Measurements from ENCODE around the gene UBTD2. TPM values are rescaled to one million over a fixed set of nuclear protein-coding genes. Genes with fewer than 3 reads are reported as not detected.

UBTD2 gene
- polyA plus RNA-seq, 1 donor (not counting 4 experiments of a cell fraction or from before 2014, with no cell fraction given), result 16.2 TPM

- no peak for FAIRE-seq
- no peaks in the 10 kb centered on the region for H3K9me1 ChIP-seq (ENCODE audit: control insufficient read depth, extremely low read depth, insufficient read depth, low read length)
- H3K4me3 ChIP-seq (ENCODE audit: control insufficient read depth in 2 of 3, extremely low read depth in 1 of 3, insufficient read depth in 2 of 3, low read depth in 1 of 3, low read length in 3 of 3), result no peak overlapping the region
- peaks cover 10 to 11% of the 10 kb centered on the region in 2 experiments for H3K36me3 ChIP-seq (ENCODE audit: control insufficient read depth in 2 of 2, extremely low read depth in 1 of 2, insufficient read depth in 2 of 2, low read length in 2 of 2)
- TF ChIP-seq CTCF (optimal IDR thresholded peaks at IDR 0.05 in 1 of 3, IDR thresholded peaks at IDR 0.05 in 1 of 3, conservative IDR thresholded peaks at IDR 0.05 in 1 of 3; ENCODE audit: extremely low read depth in 1 of 3, insufficient read depth in 2 of 3, low read length in 3 of 3) (no peak), EZH2 (IDR thresholded peaks at IDR 0.05; ENCODE audit: low read length) (no peak)
- H3K79me2 ChIP-seq (ENCODE audit: control insufficient read depth, insufficient read depth, low read length), result peaks cover 6% of the 10 kb centered on the region
- no peak overlapping the region for H3K27ac ChIP-seq (ENCODE audit: control insufficient read depth, insufficient read depth, low read length)
- no peaks in the 10 kb centered on the region for H3K4me1 ChIP-seq (ENCODE audit: control insufficient read depth, extremely low read depth, insufficient read depth, low read length)
- dilution Hi-C loops (cut with MboI; ENCODE audit: extremely low pct_ligation_motif_present, low sequenced_read_pairs), result no loop called here
- H4K20me1 ChIP-seq (ENCODE audit: control insufficient read depth, extremely low read depth, insufficient read depth, low read length), result no peaks in the 10 kb centered on the region
- H2AFZ ChIP-seq (ENCODE audit: control insufficient read depth, low read length), result no peak overlapping the region
- no peaks in the 10 kb centered on the region for H3K27me3 ChIP-seq (ENCODE audit: control insufficient read depth, extremely low read depth, insufficient read depth, low read length)
- no peak overlapping the region for H3K9ac ChIP-seq (ENCODE audit: control insufficient read depth, extremely low read depth, insufficient read depth, low read length)
- H3K4me2 ChIP-seq (ENCODE audit: control insufficient read depth, extremely low read depth, insufficient read depth, low read depth, low read length), result no peak overlapping the region
- DNase-seq (ENCODE audit: low read depth, low spot score), result no peak
- no peaks in the 10 kb centered on the region for H3K9me3 ChIP-seq (ENCODE audit: control insufficient read depth, low read depth, low read length)
Measured at GRCh38 chr5:172211676-172212075, 71.9 kb downstream of the UBTD2 start.

- no peaks in the 10 kb centered on the region for H3K4me1 ChIP-seq (ENCODE audit: control insufficient read depth, extremely low read depth, insufficient read depth, low read length)
- H3K36me3 ChIP-seq (ENCODE audit: control insufficient read depth in 2 of 2, extremely low read depth in 1 of 2, insufficient read depth in 2 of 2, low read length in 2 of 2), result peaks cover 10 to 11% of the 10 kb centered on the region in 2 experiments
- no peak overlapping the region for H3K27ac ChIP-seq (ENCODE audit: control insufficient read depth, insufficient read depth, low read length)
- FAIRE-seq (no peak), DNase-seq (ENCODE audit: low read depth, low spot score) (no peak)
- no peak overlapping the region for H2AFZ ChIP-seq (ENCODE audit: control insufficient read depth, low read length)
- no peaks in the 10 kb centered on the region for H3K9me1 ChIP-seq (ENCODE audit: control insufficient read depth, extremely low read depth, insufficient read depth, low read length)
- no peak for TF ChIP-seq CTCF (optimal IDR thresholded peaks at IDR 0.05 in 1 of 3, IDR thresholded peaks at IDR 0.05 in 1 of 3, conservative IDR thresholded peaks at IDR 0.05 in 1 of 3; ENCODE audit: extremely low read depth in 1 of 3, insufficient read depth in 2 of 3, low read length in 3 of 3)
- no peak for TF ChIP-seq EZH2 (IDR thresholded peaks at IDR 0.05; ENCODE audit: low read length)
- H3K4me3 ChIP-seq (ENCODE audit: control insufficient read depth in 2 of 3, extremely low read depth in 1 of 3, insufficient read depth in 2 of 3, low read depth in 1 of 3, low read length in 3 of 3), result no peak overlapping the region
- no peaks in the 10 kb centered on the region for H3K9me3 ChIP-seq (ENCODE audit: control insufficient read depth, low read depth, low read length)
- H4K20me1 ChIP-seq (ENCODE audit: control insufficient read depth, extremely low read depth, insufficient read depth, low read length), result no peaks in the 10 kb centered on the region
- no peak overlapping the region for H3K4me2 ChIP-seq (ENCODE audit: control insufficient read depth, extremely low read depth, insufficient read depth, low read depth, low read length)
- H3K27me3 ChIP-seq (ENCODE audit: control insufficient read depth, extremely low read depth, insufficient read depth, low read length), result no peaks in the 10 kb centered on the region
- peaks cover 3% of the 10 kb centered on the region for H3K79me2 ChIP-seq (ENCODE audit: control insufficient read depth, insufficient read depth, low read length)
- H3K9ac ChIP-seq (ENCODE audit: control insufficient read depth, extremely low read depth, insufficient read depth, low read length), result no peak overlapping the region
- dilution Hi-C loops (cut with MboI; ENCODE audit: extremely low pct_ligation_motif_present, low sequenced_read_pairs), result no loop called here
Measured at GRCh38 chr5:172209714-172210113, 73.8 kb downstream of the UBTD2 start.

Data from keratinocyte (primary cell).